GM10266 (cell line): ENCODE data around the gene GMFB.

Source experiments
- DNase-seq: peaks from one replicate; pipeline ENCODE4 v3.0.0; 2012; ENCODE audit errors: extremely low spot score
- CTCF ChIP-seq: IDR thresholded peaks from 2 replicates; pipeline ENCODE4 v1.5.1; 2012; ENCODE audit warnings: mild to moderate bottlenecking, low read depth; ENCODE audit not compliant: control insufficient read depth, insufficient read depth; ENCODE audit errors: missing control alignments

GMFB gene

GRCh38 chr14:54503486-54503885 lies 14.7 kb upstream of the GMFB start:
- TF ChIP-seq CTCF, result no peak
- DNase-seq, result no peak

GRCh38 chr14:54502602-54503001 lies 13.8 kb upstream of the GMFB start:
- no peak for TF ChIP-seq CTCF
- DNase-seq, result no peak

- no peak for TF ChIP-seq CTCF
These were observed 12.7 kb upstream of the GMFB start for GRCh38 chr14:54501480-54501879.

GRCh38 chr14:54500744-54501143 lies 12.0 kb upstream of the GMFB start:
- no peak for TF ChIP-seq CTCF
- no peak for DNase-seq

More at GRCh38 chr14:54501480-54501879, 12.7 kb upstream of the GMFB start:
- no peak for DNase-seq

- TF ChIP-seq CTCF, result no peak
- no peak for DNase-seq
These were observed 9.8 kb upstream of the GMFB start for GRCh38 chr14:54498579-54498978.

- no peak for DNase-seq
- no peak for TF ChIP-seq CTCF
These were observed 9.3 kb upstream of the GMFB start for GRCh38 chr14:54498095-54498531.

GRCh38 chr14:54497224-54497623 lies 8.4 kb upstream of the GMFB start:
- DNase-seq, result no peak
- no peak for TF ChIP-seq CTCF
